ENCODE data around the gene SEC24D. TPM values are rescaled to one million over a fixed set of nuclear protein-coding genes. Genes with fewer than 3 reads are reported as not detected.

SEC24D gene
- total RNA-seq, 1 experiment from 2014 or later: 13.4 TPM

DNA sequence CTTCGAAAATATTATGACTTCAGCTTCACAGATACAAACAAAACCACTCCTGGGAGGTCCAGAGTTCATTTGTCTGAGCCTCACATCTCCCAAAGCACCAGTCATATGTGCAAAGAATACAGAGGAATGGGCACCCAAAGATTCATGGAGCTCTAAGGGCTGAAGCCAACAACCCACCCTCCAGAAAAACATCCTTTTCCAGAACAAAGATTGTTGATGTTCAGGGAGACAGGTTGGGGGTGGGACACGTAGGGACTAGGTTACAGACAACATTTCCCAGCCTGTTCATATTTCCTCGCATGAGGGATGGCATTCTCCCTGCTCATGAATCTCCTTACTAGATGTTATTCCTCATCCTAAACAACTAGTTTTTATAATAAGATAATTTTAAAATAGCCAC, 79.5 kb downstream of the SEC24D start:
- intact Hi-C loops (cut with micrococcal nuclease; ENCODE audit: unreplicated experiment): no loop called here

DNA sequence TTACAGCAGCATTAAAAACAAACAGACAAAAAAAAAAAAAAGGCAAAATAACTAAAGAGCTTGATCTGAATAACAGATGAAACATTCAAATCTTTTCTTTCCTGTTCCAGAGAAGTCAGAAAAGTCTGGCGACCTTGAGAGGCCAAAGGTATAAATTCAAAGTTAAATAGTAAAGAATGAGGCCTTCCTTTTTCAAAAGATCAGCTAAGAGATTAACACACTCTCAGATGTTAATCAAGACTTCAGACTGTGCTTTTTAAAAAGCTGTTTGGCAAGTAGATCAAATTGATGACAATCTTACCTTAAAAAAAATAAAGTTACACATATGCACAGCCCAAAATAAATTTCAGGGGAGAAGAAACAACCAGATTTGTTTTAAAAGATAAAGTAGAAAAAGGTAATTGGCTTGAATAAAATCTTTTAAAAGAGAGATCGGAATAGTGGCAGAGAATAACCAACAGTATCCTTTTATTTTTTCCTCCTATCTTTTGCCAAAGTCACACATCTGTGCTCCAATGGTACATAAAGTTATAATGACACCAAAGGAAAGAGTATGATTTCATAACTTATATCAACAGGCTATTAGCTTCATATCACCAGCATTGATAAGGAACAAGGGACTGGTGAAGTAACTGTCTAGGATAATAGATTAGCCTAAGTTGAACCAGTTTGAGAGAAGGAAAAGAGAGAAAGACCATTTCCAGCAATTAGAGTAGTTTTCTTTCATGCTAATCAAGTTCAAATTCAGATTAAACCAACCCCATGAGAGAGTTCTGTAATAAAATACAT, 80.3 kb downstream of the SEC24D start:
- no peak for DNase-seq (ENCODE audit: low read depth, low spot score)
- BruUV-seq (replicated peaks): no TSS peak
- no peaks in the 10 kb centered on the region; the same call in 1 of the 2 replicates for H3K4me1 ChIP-seq (ENCODE audit: control insufficient read depth, insufficient read depth, low read length)
- H3K27ac ChIP-seq (ENCODE audit: low read length): no peak overlapping the region
- no peaks in the 10 kb centered on the region for H3K36me3 ChIP-seq (ENCODE audit: control insufficient read depth, insufficient read depth, low read length)
- CTCF ChIA-PET: interaction anchor here (0.6 kb wide), 1 partner anchor 68 kb away, joined by 4 read pairs; no protein-coding TSS in a partner anchor
- intact Hi-C loops (cut with micrococcal nuclease; ENCODE audit: unreplicated experiment) (no loop called here), in situ Hi-C loops (cut with HindIII; ENCODE audit: low pct_unique_long_range_greater_than_20kb, low sequenced_read_pairs) (no loop called here)
- no peak for ATAC-seq
- no peak for TF ChIP-seq POLR2AphosphoS5 (IDR thresholded peaks at IDR 0.05; ENCODE audit: low read depth, low read length)
- TF ChIP-seq, protein P1, sequence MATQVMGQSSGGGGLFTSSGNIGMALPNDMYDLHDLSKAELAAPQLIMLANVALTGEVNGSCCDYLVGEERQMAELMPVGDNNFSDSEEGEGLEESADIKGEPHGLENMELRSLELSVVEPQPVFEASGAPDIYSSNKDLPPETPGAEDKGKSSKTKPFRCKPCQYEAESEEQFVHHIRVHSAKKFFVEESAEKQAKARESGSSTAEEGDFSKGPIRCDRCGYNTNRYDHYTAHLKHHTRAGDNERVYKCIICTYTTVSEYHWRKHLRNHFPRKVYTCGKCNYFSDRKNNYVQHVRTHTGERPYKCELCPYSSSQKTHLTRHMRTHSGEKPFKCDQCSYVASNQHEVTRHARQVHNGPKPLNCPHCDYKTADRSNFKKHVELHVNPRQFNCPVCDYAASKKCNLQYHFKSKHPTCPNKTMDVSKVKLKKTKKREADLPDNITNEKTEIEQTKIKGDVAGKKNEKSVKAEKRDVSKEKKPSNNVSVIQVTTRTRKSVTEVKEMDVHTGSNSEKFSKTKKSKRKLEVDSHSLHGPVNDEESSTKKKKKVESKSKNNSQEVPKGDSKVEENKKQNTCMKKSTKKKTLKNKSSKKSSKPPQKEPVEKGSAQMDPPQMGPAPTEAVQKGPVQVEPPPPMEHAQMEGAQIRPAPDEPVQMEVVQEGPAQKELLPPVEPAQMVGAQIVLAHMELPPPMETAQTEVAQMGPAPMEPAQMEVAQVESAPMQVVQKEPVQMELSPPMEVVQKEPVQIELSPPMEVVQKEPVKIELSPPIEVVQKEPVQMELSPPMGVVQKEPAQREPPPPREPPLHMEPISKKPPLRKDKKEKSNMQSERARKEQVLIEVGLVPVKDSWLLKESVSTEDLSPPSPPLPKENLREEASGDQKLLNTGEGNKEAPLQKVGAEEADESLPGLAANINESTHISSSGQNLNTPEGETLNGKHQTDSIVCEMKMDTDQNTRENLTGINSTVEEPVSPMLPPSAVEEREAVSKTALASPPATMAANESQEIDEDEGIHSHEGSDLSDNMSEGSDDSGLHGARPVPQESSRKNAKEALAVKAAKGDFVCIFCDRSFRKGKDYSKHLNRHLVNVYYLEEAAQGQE (IDR thresholded peaks at IDR 0.05; ENCODE audit: insufficient read depth in 1 of 2, low read depth in 2 of 2, low read length in 1 of 2): no peak
- TF ChIP-seq SIN3A (IDR thresholded peaks at IDR 0.05; ENCODE audit: borderline replicate concordance, insufficient read depth, low read depth, low read length): no peak
- TF ChIP-seq, protein P2, sequence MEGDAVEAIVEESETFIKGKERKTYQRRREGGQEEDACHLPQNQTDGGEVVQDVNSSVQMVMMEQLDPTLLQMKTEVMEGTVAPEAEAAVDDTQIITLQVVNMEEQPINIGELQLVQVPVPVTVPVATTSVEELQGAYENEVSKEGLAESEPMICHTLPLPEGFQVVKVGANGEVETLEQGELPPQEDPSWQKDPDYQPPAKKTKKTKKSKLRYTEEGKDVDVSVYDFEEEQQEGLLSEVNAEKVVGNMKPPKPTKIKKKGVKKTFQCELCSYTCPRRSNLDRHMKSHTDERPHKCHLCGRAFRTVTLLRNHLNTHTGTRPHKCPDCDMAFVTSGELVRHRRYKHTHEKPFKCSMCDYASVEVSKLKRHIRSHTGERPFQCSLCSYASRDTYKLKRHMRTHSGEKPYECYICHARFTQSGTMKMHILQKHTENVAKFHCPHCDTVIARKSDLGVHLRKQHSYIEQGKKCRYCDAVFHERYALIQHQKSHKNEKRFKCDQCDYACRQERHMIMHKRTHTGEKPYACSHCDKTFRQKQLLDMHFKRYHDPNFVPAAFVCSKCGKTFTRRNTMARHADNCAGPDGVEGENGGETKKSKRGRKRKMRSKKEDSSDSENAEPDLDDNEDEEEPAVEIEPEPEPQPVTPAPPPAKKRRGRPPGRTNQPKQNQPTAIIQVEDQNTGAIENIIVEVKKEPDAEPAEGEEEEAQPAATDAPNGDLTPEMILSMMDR (IDR thresholded peaks at IDR 0.05): no peak
- TF ChIP-seq TCF7L2 (IDR thresholded peaks at IDR 0.05; ENCODE audit: low read depth, low read length): no peak
- no peaks in the 10 kb centered on the region for H3K9me3 ChIP-seq (ENCODE audit: control insufficient read depth, insufficient read depth, low read depth, low read length)
- POLR2A ChIA-PET: no interaction called here
- H3K4me3 ChIP-seq (ENCODE audit: low read depth in 2 of 2, low read length in 2 of 2): no peak overlapping the region
- H3K27me3 ChIP-seq (ENCODE audit: control insufficient read depth, insufficient read depth, low read length): no peaks in the 10 kb centered on the region

More for the DNA sequence above, 79.5 kb downstream of the SEC24D start:
- ChIA-PET POLR2A (no interaction called here), CTCF (no interaction called here)
- Histone ChIP-seq H3K9me3 (ENCODE audit: control insufficient read depth, insufficient read depth, low read depth, low read length) (no peaks in the 10 kb centered on the region), H3K4me3 (ENCODE audit: low read depth in 2 of 2, low read length in 2 of 2) (no peak overlapping the region), H3K27me3 (ENCODE audit: control insufficient read depth, insufficient read depth, low read length) (no peaks in the 10 kb centered on the region), H3K27ac (ENCODE audit: low read length) (no peak overlapping the region), H3K4me1 (ENCODE audit: control insufficient read depth, insufficient read depth, low read length) (no peaks in the 10 kb centered on the region; the same call in 1 of the 2 replicates), H3K36me3 (ENCODE audit: control insufficient read depth, insufficient read depth, low read length) (no peaks in the 10 kb centered on the region)
- no peak for DNase-seq (ENCODE audit: low read depth, low spot score)
- in situ Hi-C loops (cut with HindIII; ENCODE audit: low pct_unique_long_range_greater_than_20kb, low sequenced_read_pairs): no loop called here
- TF ChIP-seq, protein P1 (IDR thresholded peaks at IDR 0.05; ENCODE audit: insufficient read depth in 1 of 2, low read depth in 2 of 2, low read length in 1 of 2): no peak
- no peak for TF ChIP-seq POLR2AphosphoS5 (IDR thresholded peaks at IDR 0.05; ENCODE audit: low read depth, low read length)
- no peak for TF ChIP-seq TCF7L2 (IDR thresholded peaks at IDR 0.05; ENCODE audit: low read depth, low read length)
- TF ChIP-seq SIN3A (IDR thresholded peaks at IDR 0.05; ENCODE audit: borderline replicate concordance, insufficient read depth, low read depth, low read length): no peak
- TF ChIP-seq, protein P2 (IDR thresholded peaks at IDR 0.05): no peak
- BruUV-seq (replicated peaks): no TSS peak
- no peak for ATAC-seq

Data from Panc1 (cell line).